Measurements from ENCODE around the gene MOB2. TPM values are rescaled to one million over a fixed set of nuclear protein-coding genes. Genes with fewer than 3 reads are reported as not detected.
"Not testable (repeated sequence)": the region's sequence is repeated elsewhere in the genome, so short reads cannot be mapped to it uniquely, and the experiment has no call there.

The MOB2 gene
- total RNA-seq, 4 donors from 2014 or later, result 21.1 to 71.5 (median 48.3) TPM

DNA sequence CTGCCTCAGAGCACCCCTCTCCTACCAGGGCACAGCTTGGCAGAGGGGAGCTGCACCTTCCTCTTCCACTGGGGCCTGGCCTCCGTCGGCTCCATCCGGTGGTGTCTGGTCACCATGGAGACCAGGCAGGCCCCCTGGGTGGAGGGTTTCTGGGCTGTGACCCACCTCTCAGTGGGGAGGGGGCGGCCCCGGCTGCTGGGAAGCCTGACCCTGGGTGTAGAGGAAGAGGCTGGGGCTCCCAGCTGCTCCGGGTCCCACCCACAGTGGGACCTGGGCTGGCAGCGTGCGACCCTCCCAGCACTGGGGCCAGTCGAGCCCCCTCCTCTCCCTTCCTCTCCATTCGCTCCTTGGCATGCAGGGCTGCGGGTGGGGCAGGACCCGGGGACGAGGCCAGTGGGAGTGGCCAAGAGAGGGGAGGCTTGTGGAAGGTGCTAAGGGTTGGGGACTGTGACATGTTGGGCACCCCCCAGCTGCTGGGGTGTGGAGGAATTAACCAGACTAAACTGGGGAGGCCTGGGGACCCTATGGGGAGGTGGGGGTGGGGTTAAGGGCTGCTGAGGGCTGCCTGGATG, 50.0 kb downstream of the MOB2 start:
- Histone ChIP-seq H3K4me1 (no peaks in the 10 kb centered on the region), H3K4me3 (no peak overlapping the region), H3K9me3 (no peaks in the 10 kb centered on the region), H3K36me3 (no peaks in the 10 kb centered on the region), H3K27ac (no peak overlapping the region), H3K27me3 (peaks cover 0 to 36% (median 16%) of the 10 kb centered on the region in 3 donors)
- no peak for DNase-seq
- no peak for TF ChIP-seq POLR2A (IDR thresholded peaks at IDR 0.05)
- TF ChIP-seq CTCF (IDR thresholded peaks at IDR 0.05 in 4 of 5, conservative IDR thresholded peaks at IDR 0.05 in 1 of 5), result no peak
- ATAC-seq, result no peak
- in situ Hi-C loops (cut with MboI; ENCODE audit: low sequenced_read_pairs in 4 of 4) (no loop called here), intact Hi-C loops (cut with DNase I; ENCODE audit: low total_unique reads) (no loop called here)

DNA sequence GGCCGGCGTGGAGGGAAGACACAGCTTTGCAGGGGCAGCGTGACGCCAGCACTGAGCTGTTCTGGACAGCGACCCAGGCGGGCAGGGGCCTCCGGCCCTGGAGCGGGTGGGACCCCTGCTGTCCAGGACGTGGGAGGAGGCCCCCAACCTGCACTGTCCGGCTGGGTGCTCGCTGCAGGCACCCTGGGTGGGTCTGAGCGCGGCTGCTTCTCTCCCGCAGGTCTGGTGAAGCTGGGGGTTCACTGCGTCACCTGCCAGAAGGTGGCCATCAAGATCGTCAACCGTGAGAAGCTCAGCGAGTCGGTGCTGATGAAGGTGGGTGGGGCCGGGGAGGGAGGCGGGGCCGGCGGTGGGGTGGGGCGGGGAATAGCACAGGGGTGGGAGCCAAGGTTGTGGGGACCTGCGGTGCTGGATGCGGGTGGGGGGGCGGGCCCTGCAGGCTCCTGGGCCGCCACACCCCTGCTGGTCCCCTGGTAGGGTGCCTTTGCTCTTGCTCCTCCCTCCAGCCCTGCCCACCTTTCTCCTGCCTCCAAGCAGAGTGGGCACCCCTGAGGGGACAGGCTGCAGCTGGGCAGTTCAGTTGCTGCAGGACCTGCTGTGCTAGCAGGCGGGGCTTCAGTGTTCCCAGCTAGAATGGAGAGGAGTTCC, 50.6 kb downstream of the MOB2 start:
- ATAC-seq, result no peak
- peaks cover 0 to 36% (median 16%) of the 10 kb centered on the region in 3 donors for H3K27me3 ChIP-seq

DNA sequence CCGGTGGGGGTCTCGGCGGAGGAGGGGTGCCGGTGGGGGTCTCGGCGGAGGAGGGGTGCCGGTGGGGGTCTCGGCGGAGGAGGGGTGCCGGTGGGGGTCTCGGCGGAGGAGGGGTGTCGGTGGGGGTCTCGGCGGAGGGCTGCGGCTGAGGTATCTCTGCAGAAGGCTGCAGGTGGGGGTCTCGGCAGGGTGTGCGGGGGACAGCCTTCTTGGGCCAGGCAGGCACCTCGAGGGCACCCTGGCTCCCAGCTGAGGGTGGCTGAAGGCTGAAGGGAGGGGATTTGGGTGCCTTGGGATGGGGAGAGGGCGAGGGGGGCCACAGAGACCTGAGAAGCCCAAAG, 51.1 kb downstream of the MOB2 start:
- H3K4me3 ChIP-seq; ATAC-seq; in situ Hi-C loops (cut with MboI; ENCODE audit: low sequenced_read_pairs in 4 of 4); DNase-seq; H3K36me3 ChIP-seq; intact Hi-C loops (cut with DNase I; ENCODE audit: low total_unique reads); H3K9me3 ChIP-seq; H3K4me1 ChIP-seq; H3K27ac ChIP-seq: not testable (repeated sequence)
- H3K27me3 ChIP-seq, result peaks cover 0 to 36% (median 16%) of the 10 kb centered on the region in 3 donors

More for the DNA sequence above, 50.6 kb downstream of the MOB2 start:
- no peaks in the 10 kb centered on the region for H3K4me1 ChIP-seq
- no peaks in the 10 kb centered on the region for H3K9me3 ChIP-seq
- DNase-seq, result no peak
- no peak overlapping the region for H3K4me3 ChIP-seq
- no peaks in the 10 kb centered on the region for H3K36me3 ChIP-seq
- intact Hi-C loops (cut with DNase I; ENCODE audit: low total_unique reads), result no loop called here
- TF ChIP-seq POLR2A (IDR thresholded peaks at IDR 0.05) (no peak), CTCF (IDR thresholded peaks at IDR 0.05 in 4 of 5, conservative IDR thresholded peaks at IDR 0.05 in 1 of 5) (no peak)
- H3K27ac ChIP-seq, result no peak overlapping the region
- in situ Hi-C loops (cut with MboI; ENCODE audit: low sequenced_read_pairs in 4 of 4), result no loop called here

- Histone ChIP-seq H3K27me3 (peaks cover 0 to 36% (median 16%) of the 10 kb centered on the region in 3 donors), H3K4me3 (no peak overlapping the region), H3K4me1 (no peaks in the 10 kb centered on the region), H3K36me3 (no peaks in the 10 kb centered on the region), H3K9me3 (no peaks in the 10 kb centered on the region), H3K27ac (no peak overlapping the region)
- DNase-seq (no peak), ATAC-seq (no peak)
- TF ChIP-seq POLR2A (IDR thresholded peaks at IDR 0.05) (no peak), CTCF (IDR thresholded peaks at IDR 0.05 in 4 of 5, conservative IDR thresholded peaks at IDR 0.05 in 1 of 5) (no peak)
- in situ Hi-C loops (cut with MboI; ENCODE audit: low sequenced_read_pairs in 4 of 4), result no loop called here
- intact Hi-C loops (cut with DNase I; ENCODE audit: low total_unique reads), result no loop called here
These were observed 52.5 kb downstream of the MOB2 start for GRCh38 chr11:1433977-1434640.

GRCh38 chr11:1433568-1433967, 53.0 kb downstream of the MOB2 start:
- Histone ChIP-seq H3K4me1 (no peaks in the 10 kb centered on the region), H3K36me3 (no peaks in the 10 kb centered on the region), H3K27ac (no peak overlapping the region), H3K27me3 (peaks cover 0 to 31% (median 16%) of the 10 kb centered on the region in 3 donors), H3K4me3 (no peak overlapping the region), H3K9me3 (no peaks in the 10 kb centered on the region)
- ATAC-seq (no peak), DNase-seq (no peak)
- no peak for TF ChIP-seq POLR2A (IDR thresholded peaks at IDR 0.05)
- no peak for TF ChIP-seq CTCF (IDR thresholded peaks at IDR 0.05 in 4 of 5, conservative IDR thresholded peaks at IDR 0.05 in 1 of 5)
- in situ Hi-C loops (cut with MboI; ENCODE audit: low sequenced_read_pairs in 4 of 4), result no loop called here
- intact Hi-C loops (cut with DNase I; ENCODE audit: low total_unique reads), result no loop called here

All from gastrocnemius medialis (tissue), 4 donors.